8988T (cell line): ENCODE measurements around the gene CNTRL.
A peak's percentile ranks its signal among the peaks of the same experiment; 100 is the strongest.

Experiments
- DNase-seq: peaks from one replicate; pipeline ENCODE4 v3.0.0; 2011

The CNTRL gene

GRCh38 chr9:121182101-121182836 lies 107.5 kb downstream of the CNTRL start:
- no peak for DNase-seq

- DNase-seq: no peak
These were observed 108.2 kb downstream of the CNTRL start for GRCh38 chr9:121182989-121183388.

GRCh38 chr9:121183666-121184423 lies 109.1 kb downstream of the CNTRL start:
- no peak for DNase-seq

GRCh38 chr9:121184463-121184862 lies 109.7 kb downstream of the CNTRL start:
- DNase-seq: no peak

GRCh38 chr9:121185178-121185745 lies 110.5 kb downstream of the CNTRL start:
- no peak for DNase-seq

- DNase-seq: no peak
These were observed 111.1 kb downstream of the CNTRL start for GRCh38 chr9:121185774-121186403.

- no peak for DNase-seq
These were observed 113.0 kb downstream of the CNTRL start for GRCh38 chr9:121187636-121188305.

- DNase-seq: no peak
These were observed 114.3 kb downstream of the CNTRL start for GRCh38 chr9:121189006-121189405.

GRCh38 chr9:121189660-121190059 lies 114.9 kb downstream of the CNTRL start:
- no peak for DNase-seq

- no peak for DNase-seq
These were observed 116.5 kb downstream of the CNTRL start for GRCh38 chr9:121191235-121191634.

GRCh38 chr9:121192518-121192917 lies 117.8 kb downstream of the CNTRL start:
- no peak for DNase-seq

- no peak for DNase-seq
These were observed 118.3 kb downstream of the CNTRL start for GRCh38 chr9:121192959-121193640.

GRCh38 chr9:121194730-121195129 lies 120.0 kb downstream of the CNTRL start:
- no peak for DNase-seq

- no peak for DNase-seq
These were observed 121.6 kb downstream of the CNTRL start for GRCh38 chr9:121196389-121196788.

- no peak for DNase-seq
These were observed 122.4 kb downstream of the CNTRL start for GRCh38 chr9:121197132-121197531.

- DNase-seq: no peak
These were observed 123.8 kb downstream of the CNTRL start for GRCh38 chr9:121198512-121199042.

GRCh38 chr9:121199921-121200320 lies 125.2 kb downstream of the CNTRL start:
- no peak for DNase-seq

- DNase-seq: no peak
These were observed 125.6 kb downstream of the CNTRL start for GRCh38 chr9:121200356-121200755.

GRCh38 chr9:121201045-121201737 lies 126.4 kb downstream of the CNTRL start:
- no peak for DNase-seq

- peak; percentile 95 for DNase-seq
These were observed 127.2 kb downstream of the CNTRL start, which contains the start of gene RAB14 for GRCh38 chr9:121201738-121202533. Gene RAB14, minus strand, starts transcription at chr9:121201869. Its CDS starts 8,457 bp downstream, at chr9:121193412.
